GM12891 (cell line): ENCODE data around the gene C18orf54.

Source experiments
- PAX5 ChIP-seq: IDR thresholded peaks from 2 replicates; pipeline ENCODE4 v1.6.1; 2011; ENCODE audit warnings: low read length, moderate library complexity, mild to moderate bottlenecking; ENCODE audit not compliant: insufficient read depth, severe bottlenecking
- POLR2A ChIP-seq: IDR thresholded peaks from 2 replicates; pipeline ENCODE4 v1.6.1; 2011; ENCODE audit warnings: low read depth, low read length, control low read depth
- POLR2AphosphoS5 ChIP-seq: IDR thresholded peaks from 2 replicates; pipeline ENCODE4 v1.6.1; 2011; ENCODE audit warnings: low read depth, low read length, control low read depth
- TAF1 ChIP-seq: IDR thresholded peaks from 2 replicates; pipeline ENCODE4 v1.6.1; 2011; ENCODE audit warnings: low read depth, low read length, control low read depth

- no peak for TF ChIP-seq POLR2A
- no peak for TF ChIP-seq POLR2AphosphoS5
- no peak for TF ChIP-seq TAF1
- no peak for TF ChIP-seq PAX5
Measured at GRCh38 chr18:54351186-54351585, 6.5 kb upstream of the C18orf54 start.
